GM12872 (cell line): ENCODE results near the gene INF2.
A peak's percentile ranks its signal among the peaks of the same experiment; 100 is the strongest.

Experiments used
- CTCF ChIP-seq: IDR thresholded peaks from 3 replicates; pipeline ENCODE4 v1.5.1; 2011; ENCODE audit warnings: low read depth, mild to moderate bottlenecking, low read length, moderate library complexity; ENCODE audit not compliant: insufficient read depth

Gene INF2

DNA sequence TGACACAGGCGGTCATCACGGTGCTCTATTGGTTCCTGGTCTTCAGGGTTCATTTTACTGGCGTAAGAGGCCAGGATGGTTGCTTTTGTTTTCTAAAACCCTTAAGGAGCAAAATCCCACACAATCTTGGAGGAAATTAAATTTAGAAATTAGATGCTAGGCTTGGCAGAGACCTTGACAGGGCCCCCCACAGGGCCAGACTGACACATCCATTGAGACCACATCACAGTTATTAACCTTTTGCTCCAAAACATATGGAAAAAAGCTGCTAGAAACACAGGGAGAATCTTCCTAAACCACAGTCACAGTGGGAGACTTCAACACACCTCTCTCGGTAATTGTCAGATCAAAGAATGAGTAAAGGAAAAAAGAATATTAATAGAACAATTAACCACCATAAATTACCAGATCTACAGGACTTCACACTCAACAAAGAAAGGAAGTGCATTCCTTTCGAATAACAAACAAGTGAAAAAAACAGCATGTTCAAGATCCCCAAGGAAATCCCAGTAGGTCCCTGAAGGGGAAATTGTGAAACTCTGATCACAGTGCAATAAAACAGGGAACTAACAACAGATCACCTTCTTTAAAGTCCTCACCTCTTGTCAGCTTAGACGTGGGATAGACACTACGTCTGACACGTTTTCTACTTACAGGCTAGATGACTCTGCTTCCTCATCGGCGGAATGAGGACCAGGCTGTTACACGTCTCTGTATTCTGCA is 44.6 kb upstream of the INF2 start:
- no peak for TF ChIP-seq CTCF

GRCh38 chr14:104647467-104648043 is 41.9 kb upstream of the INF2 start:
- TF ChIP-seq CTCF: no peak

- TF ChIP-seq CTCF: peak; percentile 96
Measured at GRCh38 chr14:104650057-104650980, 39.1 kb upstream of the INF2 start.

DNA sequence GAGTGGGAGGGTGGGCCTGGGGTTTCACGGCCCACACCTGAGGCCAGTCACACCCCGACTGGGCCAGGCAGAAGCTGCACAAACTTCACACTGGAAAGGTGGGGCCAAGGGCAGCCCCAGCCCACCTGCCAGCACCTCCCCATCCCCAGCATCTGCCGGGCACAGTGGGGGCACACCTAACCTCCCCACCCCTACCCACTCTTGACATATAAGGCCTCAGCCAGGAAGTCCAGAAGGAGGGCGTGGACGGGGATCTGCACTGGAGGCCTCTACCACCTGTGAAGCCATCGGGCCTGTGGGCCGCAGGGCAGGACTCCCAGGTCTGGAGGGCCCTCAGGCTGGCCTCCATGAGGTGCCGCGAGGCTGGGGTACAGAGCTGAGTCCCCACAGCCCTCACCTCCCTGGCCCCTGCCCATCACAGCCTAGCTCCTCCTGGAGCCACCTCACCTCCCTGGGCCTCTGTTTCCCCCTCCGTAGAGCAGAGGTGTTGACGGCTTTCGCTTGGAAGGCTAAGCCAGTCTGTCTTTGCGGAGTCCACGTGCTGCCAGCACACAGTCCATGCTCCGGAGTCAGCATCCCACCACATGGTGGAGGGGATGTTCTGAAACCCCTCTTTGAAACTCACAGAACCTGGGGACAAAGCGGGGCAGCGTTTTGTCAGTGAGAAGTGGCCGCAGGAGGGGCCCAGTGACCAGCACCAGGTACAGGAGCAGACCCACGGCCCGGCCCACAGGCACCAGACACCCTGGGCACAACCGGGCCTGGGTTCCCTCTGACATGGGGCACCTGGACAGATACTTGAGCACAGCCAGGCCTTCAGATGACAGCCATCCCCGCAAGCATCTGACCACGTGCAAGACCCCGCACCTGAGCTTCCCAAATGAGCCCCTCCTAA is 38.2 kb upstream of the INF2 start:
- no peak for TF ChIP-seq CTCF

DNA sequence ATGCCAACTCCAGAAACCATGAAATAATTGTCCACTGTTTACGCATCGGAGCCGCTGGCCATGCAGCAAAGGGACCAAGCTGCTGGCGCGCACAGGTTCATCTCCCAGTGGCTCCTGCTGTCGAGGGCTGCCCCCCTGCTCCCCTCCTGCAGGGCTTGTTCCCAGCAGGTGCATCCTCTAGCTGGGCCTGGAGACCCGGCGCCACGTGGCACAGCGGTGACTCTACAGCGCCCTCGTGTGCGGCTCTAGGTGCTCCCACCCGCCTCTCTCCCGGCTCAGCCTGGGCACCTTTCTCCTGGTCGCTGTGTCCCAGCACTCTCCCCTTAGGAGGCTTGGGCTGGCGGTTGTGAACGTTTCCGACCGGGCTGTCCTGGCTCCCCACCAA is 37.5 kb upstream of the INF2 start:
- 0 out of 3 replicates have a peak, but pooled peaks have one; percentile 12 for TF ChIP-seq CTCF

GRCh38 chr14:104652386-104652785 is 37.0 kb upstream of the INF2 start:
- TF ChIP-seq CTCF: no peak
